A549 (cell line): ENCODE data around the gene ULK4. TPM values are rescaled to one million over a fixed set of nuclear protein-coding genes. Genes with fewer than 3 reads are reported as not detected.

Experiments
- ATAC-seq, 2 experiments: fragments of 200-7000 bp in 1 of 2; fragments of >200 bp in 1 of 2; cut with Nextera tagmentation in 1 of 2; cut with Tn5 transposase in 1 of 2; 3 replicates each; pipeline versions ENCODE4 v1.8.0 to v1.9.1; 2018 to 2020; ENCODE audit warnings: mild to moderate bottlenecking in 1 of 2, moderate library complexity in 1 of 2
- CTCF ChIA-PET: fragments of 300-600 bp; sonication (Branson Sonifier 250); formaldehyde crosslinking; extraction: SDS; loops from one replicate; lab custom pipeline; 2021; ENCODE audit warnings: antibody characterized with exemption, inconsistent platforms; lab: Yijun Ruan, JAX
- POLR2A ChIA-PET: fragments of 350-600 bp; formaldehyde crosslinking; extraction: SDS; loops from one replicate; lab custom pipeline; 2021; ENCODE audit warnings: antibody characterized with exemption, inconsistent platforms; lab: Yijun Ruan, JAX
- DNase-seq, 2 experiments: peaks; one replicate each; pipeline versions ENCODE4 v3.0.0 to v3.0.0-alpha.2; 2011 to 2016; ENCODE audit warnings: low read depth in 1 of 2, low spot score in 1 of 2
- FAIRE-seq: peaks from 2 replicates; lab custom pipeline; 2011; peaks lifted over from hg19 to GRCh38; lab: Jason Lieb, UNC
- H3K27ac ChIP-seq, 2 experiments: fragments of >200 bp; sonication (Bioruptor Twin); formaldehyde crosslinking; 3 replicates each; pipeline ENCODE4 v1.5.1; 2016 to 2017
- H3K4me1 ChIP-seq: fragments of >200 bp; sonication (Bioruptor Twin); formaldehyde crosslinking; 3 replicates; pipeline ENCODE4 v1.6.1; 2016
- H3K4me2 ChIP-seq: fragments of >200 bp; sonication (Bioruptor Twin); formaldehyde crosslinking; 3 replicates; pipeline ENCODE4 v1.6.1; 2016
- H3K4me3 ChIP-seq: fragments of >200 bp; sonication (Bioruptor Twin); formaldehyde crosslinking; 3 replicates; pipeline ENCODE4 v1.5.1; 2016
- H3K9me3 ChIP-seq: fragments of >200 bp; sonication (Bioruptor Twin); formaldehyde crosslinking; 3 replicates; pipeline ENCODE4 v1.6.1; 2016
- ATOH8 ChIP-seq: fragments of 250-450 bp; sonication (Bioruptor Pico); IDR thresholded peaks from 2 replicates; pipeline ENCODE4 v1.5.0; 2020; ENCODE audit warnings: low read depth, mild to moderate bottlenecking, moderate library complexity
- CBX2 ChIP-seq: fragments of 200-600 bp; sonication (generic); IDR thresholded peaks from 2 replicates; pipeline ENCODE4 v1.6.1; 2016; ENCODE audit warnings: low read depth, mild to moderate bottlenecking, borderline replicate concordance
- CEBPB ChIP-seq, 2 experiments: fragments of >200 bp in 1 of 2; sonication (Bioruptor Twin) in 1 of 2; formaldehyde crosslinking in 1 of 2; IDR thresholded peaks; 2 replicates each; pipeline ENCODE4 v1.6.1; 2012 to 2016
- CHD2 ChIP-seq: fragments of 150-350 bp; IDR thresholded peaks from 2 replicates; pipeline ENCODE4 v1.6.1; 2014; ENCODE audit warnings: low read length; ENCODE audit not compliant: partially characterized antibody
- CTCF ChIP-seq: fragments of >200 bp; sonication (Bioruptor Twin); formaldehyde crosslinking; IDR thresholded peaks from 3 replicates; pipeline ENCODE4 v1.5.1; 2016
- GATA3 ChIP-seq: IDR thresholded peaks from 2 replicates; pipeline ENCODE4 v1.6.1; 2012; ENCODE audit warnings: borderline replicate concordance
- HEYL ChIP-seq: fragments of 250-450 bp; sonication (Bioruptor Pico); IDR thresholded peaks from 2 replicates; pipeline ENCODE4 v1.8.0; 2021; ENCODE audit warnings: mild to moderate bottlenecking, moderate library complexity
- HOXB13 ChIP-seq: fragments of 250-450 bp; sonication (Bioruptor Pico); IDR thresholded peaks from 2 replicates; pipeline ENCODE4 v1.5.0; 2020; ENCODE audit warnings: low read depth, mild to moderate bottlenecking, moderate library complexity
- KDM1A ChIP-seq: fragments of 200-600 bp; sonication (generic); IDR thresholded peaks from 2 replicates; pipeline ENCODE4 v1.6.1; 2016; ENCODE audit warnings: low read depth, mild to moderate bottlenecking
- NFE2L2 ChIP-seq: fragments of 150-350 bp; conservative IDR thresholded peaks from 2 replicates; pipeline ENCODE4 v1.6.1; 2014; ENCODE audit warnings: low read length
- PHF8 ChIP-seq: fragments of 200-600 bp; sonication (generic); IDR thresholded peaks from 2 replicates; pipeline ENCODE4 v1.6.1; 2016; ENCODE audit warnings: low read depth, mild to moderate bottlenecking, antibody characterized with exemption, moderate library complexity, borderline replicate concordance
- RAD21 ChIP-seq, 2 experiments: fragments of >200 bp in 1 of 2; sonication (Bioruptor Twin) in 1 of 2; formaldehyde crosslinking in 1 of 2; IDR thresholded peaks in 1 of 2; conservative IDR thresholded peaks in 1 of 2; 2 replicates in 1 of 2; 3 replicates in 1 of 2; pipeline ENCODE4 v1.6.1; 2012 to 2018; ENCODE audit warnings: inconsistent platforms in 1 of 2
- REST ChIP-seq: fragments of 200-600 bp; sonication (generic); IDR thresholded peaks from 2 replicates; pipeline ENCODE4 v1.6.1; 2016; ENCODE audit warnings: antibody characterized with exemption, mild to moderate bottlenecking, moderate library complexity
- RFX5 ChIP-seq: fragments of 450-650 bp; IDR thresholded peaks from 2 replicates; pipeline ENCODE4 v1.7.1; 2014; ENCODE audit warnings: antibody characterized with exemption, mild to moderate bottlenecking, moderate library complexity
- SMC3 ChIP-seq: fragments of >200 bp; sonication (Bioruptor Twin); formaldehyde crosslinking; IDR thresholded peaks from 3 replicates; pipeline ENCODE4 v1.6.1; 2018; ENCODE audit warnings: inconsistent platforms
- ZFP36 ChIP-seq: fragments of 450-650 bp; IDR thresholded peaks from 2 replicates; pipeline ENCODE4 v1.6.1; 2014; ENCODE audit warnings: borderline replicate concordance; ENCODE audit not compliant: partially characterized antibody
- ZNF302 ChIP-seq: fragments of 250-450 bp; sonication (Bioruptor Pico); IDR thresholded peaks from 2 replicates; pipeline ENCODE4 v1.9.0; 2021; ENCODE audit warnings: inconsistent platforms, mild to moderate bottlenecking, moderate library complexity
- WGBS: methylation state at CpG from one replicate; pipeline ENCODE4 v1.1.6; 2017; ENCODE audit errors: missing lambda C conversion rate; 5-methylcytosine and 5-hydroxymethylcytosine counted together
- polyA plus RNA-seq, 4 experiments: library from polyadenylated mRNA; depleted of rRNA in 3 of 4; stranded (reverse); fragments of >200 nt; fragmentation: RNase III in 1 of 4; extraction: RNeasy Plus Mini Kit Qiagen cat#74134 plus additional on column Dnase treatment in 1 of 4; gene quantifications; 2 replicates in 3 of 4; 3 replicates in 1 of 4; pipeline ENCODE4 v1.2.3, GENCODE V29; 2011 to 2017
- TF ChIP-seq, protein P1 (sequence below): IDR thresholded peaks from 2 replicates; pipeline ENCODE4 v1.6.1; 2012; ENCODE audit warnings: low read depth, borderline replicate concordance

The ULK4 gene
- polyA plus RNA-seq, 2 of the 4 experiments (the other 2 are of a cell fraction): 4.9 to 7.7 TPM

- no peak for TF ChIP-seq PHF8
These were observed 334.3 kb downstream of the ULK4 start (continued) for GRCh38 chr3:41627477-41628087.

DNA sequence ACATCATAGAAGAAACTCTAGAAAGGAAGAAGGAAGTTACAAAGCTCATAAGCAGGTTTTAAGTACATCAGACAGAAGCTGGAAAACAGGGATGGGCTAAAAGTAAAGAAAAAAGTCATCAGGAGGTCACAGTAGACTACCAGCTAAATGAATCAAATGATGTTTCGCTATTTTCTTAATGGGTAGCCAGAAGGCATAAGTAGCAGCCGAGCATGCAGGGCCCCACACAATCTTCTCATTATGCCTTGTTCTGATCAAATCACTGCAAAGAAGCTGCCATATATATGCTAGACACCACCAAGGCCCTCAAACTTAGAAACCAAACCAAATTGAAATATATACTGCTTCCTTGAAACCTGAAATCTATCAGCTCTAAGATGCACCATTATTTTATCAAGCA, 349.1 kb downstream of the ULK4 start:
- CTCF ChIA-PET: interaction anchor here (1.2 kb wide), 1 partner anchor 13 kb away, joined by 4 read pairs; no protein-coding TSS in a partner anchor

More for the DNA sequence above, 349.1 kb downstream of the ULK4 start:
- Histone ChIP-seq H3K4me1 (no peaks in the 10 kb centered on the region), H3K4me3 (no peak overlapping the region), H3K27ac (no peak overlapping the region)
- ATAC-seq: no peak
- FAIRE-seq: no peak
- TF ChIP-seq NFE2L2: no peak
- TF ChIP-seq RAD21 (conservative IDR thresholded peaks at IDR 0.05 in 1 of 2, IDR thresholded peaks at IDR 0.05 in 1 of 2): no peak
- TF ChIP-seq CEBPB (IDR thresholded peaks at IDR 0.05): no peak
- TF ChIP-seq REST: no peak
- TF ChIP-seq HOXB13 (CRISPR knock-in tag): no peak
- no peak for TF ChIP-seq CHD2
- no peak for TF ChIP-seq CTCF
- TF ChIP-seq CBX2: no peak
- TF ChIP-seq ZNF302 (CRISPR knock-in tag): no peak
- TF ChIP-seq PHF8: no peak
- TF ChIP-seq ZFP36: no peak
- TF ChIP-seq, protein P1, sequence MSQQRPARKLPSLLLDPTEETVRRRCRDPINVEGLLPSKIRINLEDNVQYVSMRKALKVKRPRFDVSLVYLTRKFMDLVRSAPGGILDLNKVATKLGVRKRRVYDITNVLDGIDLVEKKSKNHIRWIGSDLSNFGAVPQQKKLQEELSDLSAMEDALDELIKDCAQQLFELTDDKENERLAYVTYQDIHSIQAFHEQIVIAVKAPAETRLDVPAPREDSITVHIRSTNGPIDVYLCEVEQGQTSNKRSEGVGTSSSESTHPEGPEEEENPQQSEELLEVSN: no peak
- no peak for TF ChIP-seq GATA3
- TF ChIP-seq RFX5: no peak
- no peak for TF ChIP-seq SMC3
- no peak for TF ChIP-seq HEYL (CRISPR knock-in tag)
- TF ChIP-seq ATOH8 (CRISPR knock-in tag): no peak
- TF ChIP-seq KDM1A: no peak
- TF ChIP-seq, all 56 proteins: peak for 0
- H3K9me3 ChIP-seq: no peaks in the 10 kb centered on the region
- no peak overlapping the region for H3K4me2 ChIP-seq
- 80% methylated on average over 2 of the region's 2 CpGs for WGBS
- POLR2A ChIA-PET: no interaction called here
- DNase-seq: no peak
